ENCODE results near the gene KRT8. TPM values are rescaled to one million over a fixed set of nuclear protein-coding genes. Genes with fewer than 3 reads are reported as not detected.

Gene KRT8
- total RNA-seq, 1 experiment from 2014 or later: 1,655 TPM

- no peaks in the 10 kb centered on the region for H3K9me3 ChIP-seq (ENCODE audit: control insufficient read depth in 1 of 2, insufficient read depth in 1 of 2, low read depth in 1 of 2, low read length in 2 of 2)
- H3K9me2 ChIP-seq (ENCODE audit: insufficient read depth): no peaks in the 10 kb centered on the region
- H3K27me3 ChIP-seq (ENCODE audit: insufficient read depth, low read length): no peaks in the 10 kb centered on the region
- H3K4me2 ChIP-seq (ENCODE audit: low read length): 0 out of 2 replicates have a peak overlapping the region, but pooled peaks have one; percentile 5
- DNase-seq (ENCODE audit: low read depth, low spot score) (no peak), ATAC-seq (peak; percentile 54)
- ChIA-PET RAD21 (ENCODE audit: low non-redundant PET in 1 of 2, low total read pairs in 2 of 2, uncharacterized antibody in 2 of 2, unreplicated experiment in 2 of 2) (no interaction called here), CTCF (no interaction called here), POLR2A (no interaction called here)
- TF ChIP-seq JUND (IDR thresholded peaks at IDR 0.05) (no peak), FOSL1 (IDR thresholded peaks at IDR 0.05; ENCODE audit: low read depth) (no peak), MAX (IDR thresholded peaks at IDR 0.05) (no peak)
- no peak overlapping the region for H2AFZ ChIP-seq (ENCODE audit: low read depth, low read length, poor library complexity, severe bottlenecking)
- no peaks in the 10 kb centered on the region for H4K20me1 ChIP-seq (ENCODE audit: insufficient read depth)
- no peak overlapping the region for H3K4me3 ChIP-seq (replicated peaks in 1 of 2; ENCODE audit: low read depth in 1 of 2, low read length in 2 of 2)
- peaks cover 0 to 14% of the 10 kb centered on the region in 2 experiments; a peak in 2 of 4 replicates for H3K4me1 ChIP-seq (ENCODE audit: control insufficient read depth in 1 of 2, insufficient read depth in 2 of 2, low read length in 2 of 2)
- no peak overlapping the region for H3K27ac ChIP-seq (ENCODE audit: low read depth, low read length)
- H3K9ac ChIP-seq (ENCODE audit: low read length): no peak overlapping the region
- BruUV-seq (replicated peaks): no TSS peak
- no peaks in the 10 kb centered on the region for H3K36me3 ChIP-seq (ENCODE audit: control insufficient read depth in 1 of 2, insufficient read depth in 2 of 2, low read length in 2 of 2)
- no peaks in the 10 kb centered on the region for H3K79me2 ChIP-seq (ENCODE audit: insufficient read depth, low read length)
- intact Hi-C loops (cut with micrococcal nuclease): no loop called here
Observed at GRCh38 chr12:52847335-52848102, 57.4 kb downstream of the KRT8 start.

Other genes starting within 250 kb of the KRT8 start
- gene KRT1, start 224.7 kb downstream of the KRT8 start, total RNA-seq (2021; ENCODE audit: unreplicated experiment): 0.20 TPM
- gene KRT77, start 201.6 kb downstream of the KRT8 start, total RNA-seq (2021; ENCODE audit: unreplicated experiment): not detected
- gene KRT76, start 127.7 kb downstream of the KRT8 start, total RNA-seq (2021; ENCODE audit: unreplicated experiment): not detected
- gene KRT3, start 109.0 kb downstream of the KRT8 start, total RNA-seq (2021; ENCODE audit: unreplicated experiment): not detected
- not detected for gene KRT4, start 91.0 kb downstream of the KRT8 start, total RNA-seq (2021; ENCODE audit: unreplicated experiment)
- not detected for gene KRT79, start 70.8 kb downstream of the KRT8 start, total RNA-seq (2021; ENCODE audit: unreplicated experiment)
- not detected for gene KRT78, start 56.1 kb downstream of the KRT8 start, total RNA-seq (2021; ENCODE audit: unreplicated experiment)
- gene KRT18, start 44.0 kb upstream of the KRT8 start, total RNA-seq (2021; ENCODE audit: unreplicated experiment): 1,229 TPM
- 809 TPM for gene EIF4B, start 101.4 kb upstream of the KRT8 start, total RNA-seq (2021; ENCODE audit: unreplicated experiment)
- 25.7 TPM for gene TNS2, start 145.0 kb upstream of the KRT8 start, total RNA-seq (2021; ENCODE audit: unreplicated experiment)
- 47.5 TPM for gene SPRYD3, start 174.3 kb upstream of the KRT8 start, total RNA-seq (2021; ENCODE audit: unreplicated experiment)
- gene IGFBP6, start 192.6 kb upstream of the KRT8 start, total RNA-seq (2021; ENCODE audit: unreplicated experiment): 83.4 TPM
- gene SOAT2, start 198.4 kb upstream of the KRT8 start, total RNA-seq (2021; ENCODE audit: unreplicated experiment): 0.17 TPM